ENCODE measurements around the gene CBLIF. TPM values are rescaled to one million over a fixed set of nuclear protein-coding genes. Genes with fewer than 3 reads are reported as not detected.

Gene CBLIF
- total and polyA plus RNA-seq, 4 donors: not detected

GRCh38 chr11:59866836-59867235 lies 21.5 kb upstream of the CBLIF start:
- WGBS: 82% methylated on average over 1 of the region's 1 CpG
- TF ChIP-seq YY1 (IDR thresholded peaks at IDR 0.05): no peak
- no peak for TF ChIP-seq FOXA2 (IDR thresholded peaks at IDR 0.05)
- TF ChIP-seq NR2F2 (IDR thresholded peaks at IDR 0.05): no peak
- no peak for TF ChIP-seq ZBTB33 (IDR thresholded peaks at IDR 0.05)
- TF ChIP-seq CTCF (IDR thresholded peaks at IDR 0.05; ENCODE audit: low read depth, low read length, missing input control): no peak
- TF ChIP-seq ATF3 (IDR thresholded peaks at IDR 0.05): no peak
- no peak for TF ChIP-seq JUND (IDR thresholded peaks at IDR 0.05)
- TF ChIP-seq GABPA (IDR thresholded peaks at IDR 0.05 in 1 of 2, conservative IDR thresholded peaks at IDR 0.05 in 1 of 2): no peak
- TF ChIP-seq MAX (IDR thresholded peaks at IDR 0.05): no peak
- TF ChIP-seq EGR1 (IDR thresholded peaks at IDR 0.05; ENCODE audit: low read depth in 2 of 2): no peak
- no peak for TF ChIP-seq RAD21 (IDR thresholded peaks at IDR 0.05)
- no peak for TF ChIP-seq HNF4G (IDR thresholded peaks at IDR 0.05)
- no peak for TF ChIP-seq REST (IDR thresholded peaks at IDR 0.05)
- TF ChIP-seq SP1 (IDR thresholded peaks at IDR 0.05): no peak
- no peak for TF ChIP-seq TAF1 (conservative IDR thresholded peaks at IDR 0.05)
- no peak for TF ChIP-seq FOXA1 (IDR thresholded peaks at IDR 0.05)
- Histone ChIP-seq H3K4me3 (ENCODE audit: low read depth in 1 of 3, low read length in 3 of 3) (no peak overlapping the region), H3K27ac (ENCODE audit: low read depth in 1 of 2, low read length in 2 of 2) (no peak overlapping the region), H3K9me3 (ENCODE audit: control insufficient read depth in 4 of 4, low read length in 3 of 4) (no peaks in the 10 kb centered on the region), H3K36me3 (ENCODE audit: control insufficient read depth in 4 of 4, insufficient read depth in 3 of 4, low read depth in 1 of 4, low read length in 3 of 4) (no peaks in the 10 kb centered on the region), H3K4me1 (ENCODE audit: control insufficient read depth in 4 of 4, insufficient read depth in 4 of 4, low read length in 3 of 4) (no peaks in the 10 kb centered on the region), H3K9ac (ENCODE audit: low read depth in 1 of 2, low read length in 2 of 2) (no peak overlapping the region), H3K27me3 (ENCODE audit: control insufficient read depth in 4 of 4, insufficient read depth in 4 of 4, low read length in 3 of 4) (no peaks in the 10 kb centered on the region)
- DNase-seq (ENCODE audit: low spot score): no peak

GRCh38 chr11:59866397-59866796 lies 21.1 kb upstream of the CBLIF start, which contains the start of gene TCN1:
Gene TCN1, minus strand, starts transcription at chr11:59866487. Its CDS starts 17 bp downstream, at chr11:59866470.
- H3K36me3 ChIP-seq (ENCODE audit: control insufficient read depth in 4 of 4, insufficient read depth in 3 of 4, low read depth in 1 of 4, low read length in 3 of 4): no peaks in the 10 kb centered on the region
- no peaks in the 10 kb centered on the region for H3K4me1 ChIP-seq (ENCODE audit: control insufficient read depth in 4 of 4, insufficient read depth in 4 of 4, low read length in 3 of 4)
- 73% methylated on average over 3 of the region's 3 CpGs for WGBS
- no peak within 1 kb of the TSS for H3K4me3 ChIP-seq (ENCODE audit: low read depth in 1 of 3, low read length in 3 of 3)
- H3K9ac ChIP-seq (ENCODE audit: low read depth in 1 of 2, low read length in 2 of 2): no peak within 1 kb of the TSS
- no peak for DNase-seq (ENCODE audit: low spot score)
- no peaks in the 10 kb centered on the region for H3K9me3 ChIP-seq (ENCODE audit: control insufficient read depth in 4 of 4, low read length in 3 of 4)
- TF ChIP-seq REST (IDR thresholded peaks at IDR 0.05) (no peak), RAD21 (IDR thresholded peaks at IDR 0.05) (no peak), NR2F2 (IDR thresholded peaks at IDR 0.05) (no peak), RXRA (IDR thresholded peaks at IDR 0.05) (no peak), ZBTB33 (IDR thresholded peaks at IDR 0.05) (no peak), ATF3 (IDR thresholded peaks at IDR 0.05) (no peak), MAX (IDR thresholded peaks at IDR 0.05) (no peak), FOXA1 (IDR thresholded peaks at IDR 0.05) (no peak), YY1 (IDR thresholded peaks at IDR 0.05) (no peak), GABPA (IDR thresholded peaks at IDR 0.05 in 1 of 2, conservative IDR thresholded peaks at IDR 0.05 in 1 of 2) (no peak), HNF4G (IDR thresholded peaks at IDR 0.05) (no peak)
- no peaks in the 10 kb centered on the region for H3K27me3 ChIP-seq (ENCODE audit: control insufficient read depth in 4 of 4, insufficient read depth in 4 of 4, low read length in 3 of 4)
- H3K27ac ChIP-seq (ENCODE audit: low read depth in 1 of 2, low read length in 2 of 2): no peak within 1 kb of the TSS
